Panc1 (cell line): ENCODE measurements around the gene NKD1. TPM values are rescaled to one million over a fixed set of nuclear protein-coding genes. Genes with fewer than 3 reads are reported as not detected.

Experiments used
- ATAC-seq: fragments of 200-7000 bp; cut with Tn5 transposase; 2 replicates; pipeline ENCODE4 v1.9.1; 2020; ENCODE audit warnings: mild to moderate bottlenecking, moderate library complexity
- BruUV-seq: library from RNA; stranded (reverse); fragments of 400-500 nt; replicated peaks from 2 replicates; lab custom pipeline; 2021; lab: Mats Ljungman, UMichigan
- CTCF ChIA-PET: fragments of 300-600 bp; sonication (Branson Sonifier 250); formaldehyde crosslinking; loops from one replicate; lab custom pipeline; 2022; ENCODE audit warnings: antibody characterized with exemption; lab: Charles Lee
- POLR2A ChIA-PET: fragments of 300-600 bp; sonication (Branson Sonifier 250); formaldehyde crosslinking; loops from one replicate; lab custom pipeline; 2022; ENCODE audit warnings: antibody characterized with exemption; lab: Charles Lee
- DNase-seq: peaks from one replicate; pipeline ENCODE4 v3.0.0-alpha.2; 2010; ENCODE audit warnings: low read depth, low spot score
- H3K27ac ChIP-seq: 2 replicates; pipeline ENCODE4 v1.5.1; 2011; ENCODE audit warnings: mild to moderate bottlenecking, low read length, inconsistent platforms
- H3K27me3 ChIP-seq: fragments of 200-500 bp; sonication (Bioruptor generic); 2 replicates; pipeline ENCODE4 v1.6.0; 2014; ENCODE audit warnings: low read length, inconsistent platforms; ENCODE audit not compliant: control insufficient read depth, insufficient read depth
- H3K36me3 ChIP-seq: fragments of 200-500 bp; sonication (Bioruptor generic); 2 replicates; pipeline ENCODE4 v1.5.1; 2014; ENCODE audit warnings: inconsistent platforms, mild to moderate bottlenecking, low read length, moderate library complexity; ENCODE audit not compliant: control insufficient read depth, insufficient read depth
- H3K4me1 ChIP-seq: 2 replicates; pipeline ENCODE4 v1.5.1; 2011; ENCODE audit warnings: inconsistent platforms, mild to moderate bottlenecking, low read length, moderate library complexity; ENCODE audit not compliant: control insufficient read depth, insufficient read depth
- H3K4me3 ChIP-seq, 2 experiments: 2 replicates each; pipeline ENCODE4 v1.5.1; 2011 to 2012; ENCODE audit warnings: low read depth in 2 of 2, low read length in 2 of 2, mild to moderate bottlenecking in 2 of 2, inconsistent platforms in 1 of 2, moderate library complexity in 1 of 2
- H3K9me3 ChIP-seq: fragments of 200-500 bp; sonication (Bioruptor generic); 2 replicates; pipeline ENCODE4 v1.5.1; 2014; ENCODE audit warnings: low read depth, mild to moderate bottlenecking, inconsistent platforms, low read length, moderate library complexity; ENCODE audit not compliant: control insufficient read depth, insufficient read depth
- CTCF ChIP-seq: fragments of 450-650 bp; IDR thresholded peaks from 2 replicates; pipeline ENCODE4 v1.5.1; 2017; ENCODE audit warnings: mild to moderate bottlenecking
- POLR2AphosphoS5 ChIP-seq: IDR thresholded peaks from 2 replicates; pipeline ENCODE4 v1.6.1; 2012; ENCODE audit warnings: mild to moderate bottlenecking, low read depth, low read length, moderate library complexity
- REST ChIP-seq, 2 experiments: IDR thresholded peaks; 2 replicates each; pipeline ENCODE4 v1.6.1; 2011 to 2012; ENCODE audit warnings: low read depth in 2 of 2, control low read depth in 1 of 2, low read length in 1 of 2, mild to moderate bottlenecking in 1 of 2, moderate library complexity in 1 of 2; ENCODE audit not compliant: insufficient read depth in 1 of 2
- SIN3A ChIP-seq: IDR thresholded peaks from 2 replicates; pipeline ENCODE4 v1.6.1; 2012; ENCODE audit warnings: low read depth, mild to moderate bottlenecking, low read length, moderate library complexity, borderline replicate concordance; ENCODE audit not compliant: insufficient read depth
- TCF7L2 ChIP-seq: IDR thresholded peaks from 2 replicates; pipeline ENCODE4 v1.6.1; 2011; ENCODE audit warnings: mild to moderate bottlenecking, low read depth, low read length, inconsistent platforms
- in situ Hi-C: cut with HindIII; loops from 2 replicates; pipeline ENCODE4 v1.10.0; 2016; ENCODE audit warnings: low sequenced_read_pairs, low pct_unique_long_range_greater_than_20kb
- intact Hi-C: fragments of 100-400 bp; cut with micrococcal nuclease; formaldehyde crosslinking; loops from one replicate; pipeline ENCODE4 v1.10.0; 2022; ENCODE audit not compliant: unreplicated experiment
- total RNA-seq: library from RNA; stranded (reverse); gene quantifications from one replicate; pipeline ENCODE4 v1.2.1, GENCODE V29; 2021; ENCODE audit not compliant: unreplicated experiment

NKD1 gene
- total RNA-seq, 1 experiment from 2014 or later: 0.18 TPM

- in situ Hi-C loops: no loop called here
- no peaks in the 10 kb centered on the region for H3K9me3 ChIP-seq
- H3K36me3 ChIP-seq: no peaks in the 10 kb centered on the region
- no peaks in the 10 kb centered on the region for H3K4me1 ChIP-seq
- H3K27me3 ChIP-seq: no peaks in the 10 kb centered on the region
- intact Hi-C loops: no loop called here
- DNase-seq: no peak
- ChIA-PET POLR2A (no interaction called here), CTCF (no interaction called here)
- ATAC-seq: no peak
- no peak overlapping the region for H3K27ac ChIP-seq
- TF ChIP-seq SIN3A (no peak), POLR2AphosphoS5 (no peak), TCF7L2 (no peak)
- no peak overlapping the region for H3K4me3 ChIP-seq
- BruUV-seq: no TSS peak
Measured at GRCh38 chr16:50558913-50559312, 10.7 kb downstream of the NKD1 start.

GRCh38 chr16:50559342-50559741 lies 11.1 kb downstream of the NKD1 start:
- Histone ChIP-seq H3K27ac (no peak overlapping the region), H3K27me3 (no peaks in the 10 kb centered on the region), H3K9me3 (no peaks in the 10 kb centered on the region), H3K4me3 (no peak overlapping the region), H3K36me3 (no peaks in the 10 kb centered on the region), H3K4me1 (no peaks in the 10 kb centered on the region)
- ATAC-seq: no peak
- no peak for DNase-seq
- no TSS peak for BruUV-seq
- POLR2A ChIA-PET: no interaction called here
- CTCF ChIA-PET: no interaction called here
- in situ Hi-C loops (no loop called here), intact Hi-C loops (no loop called here)
- TF ChIP-seq TCF7L2 (no peak), CTCF (no peak), REST (IDR thresholded peaks at IDR 0.05; ENCODE audit: insufficient read depth in 1 of 2, low read depth in 2 of 2, low read length in 1 of 2) (no peak), POLR2AphosphoS5 (no peak), SIN3A (no peak)

- Histone ChIP-seq H3K27ac (no peak overlapping the region), H3K27me3 (no peaks in the 10 kb centered on the region), H3K9me3 (no peaks in the 10 kb centered on the region), H3K4me3 (no peak overlapping the region), H3K36me3 (no peaks in the 10 kb centered on the region), H3K4me1 (no peaks in the 10 kb centered on the region)
- ChIA-PET CTCF (no interaction called here), POLR2A (no interaction called here)
- BruUV-seq: no TSS peak
- intact Hi-C loops: no loop called here
- no peak for ATAC-seq
- TF ChIP-seq REST (IDR thresholded peaks at IDR 0.05; ENCODE audit: insufficient read depth in 1 of 2, low read depth in 2 of 2, low read length in 1 of 2): no peak
- no peak for TF ChIP-seq SIN3A
- TF ChIP-seq CTCF: no peak
- TF ChIP-seq POLR2AphosphoS5: no peak
- TF ChIP-seq TCF7L2: no peak
- DNase-seq: no peak
- in situ Hi-C loops: no loop called here
Measured at GRCh38 chr16:50559804-50560514, 11.8 kb downstream of the NKD1 start.
